Esophagus squamous epithelium (tissue), 5 donors: ENCODE data around the gene FHIT. TPM values are rescaled to one million over a fixed set of nuclear protein-coding genes. Genes with fewer than 3 reads are reported as not detected.

Experiments
- DNase-seq: peaks from one replicate; lab custom pipeline; 2025; lab: John Stamatoyannopoulos, UW
- H3K27ac ChIP-seq, 4 donors: fragments of 200-600 bp; sonication (generic); one replicate each; pipeline ENCODE4 v1.5.1; 2016 to 2019; ENCODE audit warnings: mild to moderate bottlenecking in 1 of 4
- H3K27me3 ChIP-seq, 4 donors: fragments of 200-600 bp; sonication (generic); 1 replicate in 3 of 4; 2 replicates in 1 of 4; pipeline versions ENCODE4 v1.5.1 to v1.6.0; 2017 to 2021; ENCODE audit warnings: antibody characterized with exemption in 1 of 4
- H3K36me3 ChIP-seq, 3 donors: fragments of 200-600 bp; sonication (generic); one replicate each; pipeline ENCODE4 v1.5.1; 2016 to 2019
- H3K4me1 ChIP-seq, 3 donors: fragments of 200-600 bp; sonication (generic); one replicate each; pipeline ENCODE4 v1.5.1; 2017 to 2019
- H3K4me3 ChIP-seq, 4 donors: fragments of 200-600 bp; sonication (generic); 1 replicate in 3 of 4; 2 replicates in 1 of 4; pipeline ENCODE4 v1.5.1; 2016 to 2019; ENCODE audit warnings: mild to moderate bottlenecking in 2 of 4, moderate library complexity in 1 of 4
- H3K9me3 ChIP-seq, 3 donors: fragments of 200-600 bp; sonication (generic); one replicate each; pipeline ENCODE4 v1.5.1; 2016 to 2019
- POLR2A ChIP-seq, 4 donors: fragments of 450-650 bp; IDR thresholded peaks; one replicate each; pipeline ENCODE4 v1.6.1; 2017; ENCODE audit warnings: antibody characterized with exemption in 4 of 4, mild to moderate bottlenecking in 4 of 4, moderate library complexity in 3 of 4
- WGBS, 2 donors: methylation state at CpG; one replicate each; pipeline ENCODE4 v1.1.5; 2018; 5-methylcytosine and 5-hydroxymethylcytosine counted together
- intact Hi-C: fragments of 100-400 bp; cut with DNase I; formaldehyde crosslinking; loops from one replicate; pipeline ENCODE4 v1.15.0; 2022
- total RNA-seq, 4 donors: library from RNA; depleted of rRNA; stranded (reverse); fragments of >200 nt; gene quantifications; one replicate each; pipeline ENCODE4 v1.1.0, GENCODE V29; 2016
- TF ChIP-seq, protein P1 (sequence below), 6 experiments: fragments of 450-650 bp in 4 of 6; fragments of 200-600 bp in 2 of 6; sonication (generic) in 2 of 6; IDR thresholded peaks; one replicate each; pipeline ENCODE4 v1.5.1; 2016 to 2019; ENCODE audit warnings: antibody characterized with exemption in 6 of 6, mild to moderate bottlenecking in 4 of 6, moderate library complexity in 4 of 6
- donor health status: DM: yes; HTN: yes; CAD: no.

Gene FHIT
- total RNA-seq, 4 donors from 2014 or later, result 0.64 to 5.7 (median 3.1) TPM

DNA sequence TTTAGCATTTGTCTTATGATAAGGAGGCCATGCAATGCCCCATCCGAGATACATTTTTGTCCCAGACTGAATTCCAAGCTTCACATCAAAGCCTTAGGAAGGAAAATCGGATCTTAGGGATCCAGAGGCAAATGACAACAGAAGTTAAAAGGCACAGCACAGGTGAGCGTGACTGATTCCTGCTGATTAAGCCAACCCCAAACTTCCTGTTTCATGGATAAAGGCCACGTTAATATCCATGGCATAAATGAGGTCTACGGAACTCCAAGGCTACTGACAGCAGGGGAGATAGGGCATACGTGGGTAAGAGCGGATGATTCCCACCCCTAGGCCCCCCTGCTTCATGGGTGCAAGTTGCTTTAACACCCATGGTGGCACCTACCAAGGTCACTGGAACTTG lies 471.6 kb downstream of the FHIT start:
- intact Hi-C loops, result no loop called here

DNA sequence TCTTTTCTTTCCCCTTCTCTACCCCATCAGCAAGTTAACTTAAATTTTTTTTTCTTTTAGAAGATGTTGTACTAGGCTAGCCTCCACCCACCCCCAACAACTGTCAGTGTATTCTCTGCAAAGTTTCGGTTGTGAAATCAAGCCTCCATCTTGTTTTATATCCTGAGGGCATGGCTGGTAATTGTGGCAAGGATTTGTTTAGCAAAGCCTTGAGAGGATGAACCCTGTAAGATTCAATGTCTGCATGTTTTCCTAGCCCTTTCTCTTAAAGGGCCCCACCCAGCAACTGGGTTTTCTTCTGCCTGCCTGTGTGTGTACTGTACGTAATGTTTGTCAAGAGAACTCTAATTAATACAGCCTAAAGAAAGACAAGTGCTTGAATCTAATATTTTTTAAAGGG lies 475.3 kb downstream of the FHIT start:
- H3K27me3 ChIP-seq, result peaks cover 0 to 11% (median 0%) of the 10 kb centered on the region in 4 donors
- no peak for DNase-seq
- H3K27ac ChIP-seq, result no peak overlapping the region
- no peak overlapping the region for H3K4me3 ChIP-seq
- no peaks in the 10 kb centered on the region for H3K36me3 ChIP-seq
- H3K4me1 ChIP-seq, result peaks cover 0 to 15% (median 0%) of the 10 kb centered on the region in 3 donors
- H3K9me3 ChIP-seq, result peaks cover 0 to 14% (median 7%) of the 10 kb centered on the region in 3 donors
- intact Hi-C loops, result no loop called here
- WGBS, 2 donors, result 55 to 75% methylated on average over 2 of the region's 2 CpGs
- TF ChIP-seq, protein P1, sequence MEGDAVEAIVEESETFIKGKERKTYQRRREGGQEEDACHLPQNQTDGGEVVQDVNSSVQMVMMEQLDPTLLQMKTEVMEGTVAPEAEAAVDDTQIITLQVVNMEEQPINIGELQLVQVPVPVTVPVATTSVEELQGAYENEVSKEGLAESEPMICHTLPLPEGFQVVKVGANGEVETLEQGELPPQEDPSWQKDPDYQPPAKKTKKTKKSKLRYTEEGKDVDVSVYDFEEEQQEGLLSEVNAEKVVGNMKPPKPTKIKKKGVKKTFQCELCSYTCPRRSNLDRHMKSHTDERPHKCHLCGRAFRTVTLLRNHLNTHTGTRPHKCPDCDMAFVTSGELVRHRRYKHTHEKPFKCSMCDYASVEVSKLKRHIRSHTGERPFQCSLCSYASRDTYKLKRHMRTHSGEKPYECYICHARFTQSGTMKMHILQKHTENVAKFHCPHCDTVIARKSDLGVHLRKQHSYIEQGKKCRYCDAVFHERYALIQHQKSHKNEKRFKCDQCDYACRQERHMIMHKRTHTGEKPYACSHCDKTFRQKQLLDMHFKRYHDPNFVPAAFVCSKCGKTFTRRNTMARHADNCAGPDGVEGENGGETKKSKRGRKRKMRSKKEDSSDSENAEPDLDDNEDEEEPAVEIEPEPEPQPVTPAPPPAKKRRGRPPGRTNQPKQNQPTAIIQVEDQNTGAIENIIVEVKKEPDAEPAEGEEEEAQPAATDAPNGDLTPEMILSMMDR (IDR thresholded peaks at IDR 0.05), result no peak
- no peak for TF ChIP-seq POLR2A (IDR thresholded peaks at IDR 0.05)

More for the DNA sequence above, 471.6 kb downstream of the FHIT start:
- no peak overlapping the region for H3K4me3 ChIP-seq
- H3K27me3 ChIP-seq, result no peaks in the 10 kb centered on the region
- TF ChIP-seq POLR2A (IDR thresholded peaks at IDR 0.05), result no peak
- TF ChIP-seq, protein P1 (IDR thresholded peaks at IDR 0.05), result no peak
- H3K36me3 ChIP-seq, result no peaks in the 10 kb centered on the region
- 77 to 96% methylated on average over 7 of the region's 7 CpGs for WGBS, 2 donors
- peaks cover 0 to 20% (median 11%) of the 10 kb centered on the region in 3 donors for H3K9me3 ChIP-seq
- H3K27ac ChIP-seq, result no peak overlapping the region
- DNase-seq, result no peak
- H3K4me1 ChIP-seq, result peaks cover 0 to 7% (median 0%) of the 10 kb centered on the region in 3 donors

DNA sequence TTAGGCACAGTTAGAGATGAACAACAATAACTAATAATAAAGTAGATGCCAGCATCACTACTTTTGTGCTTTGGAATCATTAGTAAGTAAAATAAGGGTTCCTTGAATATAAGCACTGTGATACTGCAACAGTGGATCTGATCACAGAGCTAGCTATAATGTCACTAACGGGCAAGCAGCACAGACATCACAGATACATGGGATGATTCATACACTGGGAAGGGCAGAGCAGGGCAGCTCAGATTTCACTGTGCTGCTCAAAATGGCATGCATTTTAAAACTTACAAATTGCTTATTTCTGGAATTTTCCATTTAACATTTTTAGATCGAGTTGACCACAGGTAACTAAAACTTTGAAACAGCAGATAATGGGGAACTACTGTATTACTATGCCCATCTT lies 476.6 kb downstream of the FHIT start:
- no peaks in the 10 kb centered on the region for H3K36me3 ChIP-seq
- TF ChIP-seq, protein P1 (IDR thresholded peaks at IDR 0.05), result no peak
- TF ChIP-seq POLR2A (IDR thresholded peaks at IDR 0.05), result no peak
- no peak for DNase-seq
- H3K4me3 ChIP-seq, result no peak overlapping the region
- H3K9me3 ChIP-seq, result peaks cover 0 to 9% (median 7%) of the 10 kb centered on the region in 3 donors
- intact Hi-C loops, result no loop called here
- H3K27ac ChIP-seq, result no peak overlapping the region
- H3K4me1 ChIP-seq, result peaks cover 0 to 25% (median 0%) of the 10 kb centered on the region in 3 donors
- peaks cover 0 to 11% (median 0%) of the 10 kb centered on the region in 4 donors for H3K27me3 ChIP-seq
- 71 to 81% methylated on average over 2 of the region's 2 CpGs for WGBS, 2 donors

DNA sequence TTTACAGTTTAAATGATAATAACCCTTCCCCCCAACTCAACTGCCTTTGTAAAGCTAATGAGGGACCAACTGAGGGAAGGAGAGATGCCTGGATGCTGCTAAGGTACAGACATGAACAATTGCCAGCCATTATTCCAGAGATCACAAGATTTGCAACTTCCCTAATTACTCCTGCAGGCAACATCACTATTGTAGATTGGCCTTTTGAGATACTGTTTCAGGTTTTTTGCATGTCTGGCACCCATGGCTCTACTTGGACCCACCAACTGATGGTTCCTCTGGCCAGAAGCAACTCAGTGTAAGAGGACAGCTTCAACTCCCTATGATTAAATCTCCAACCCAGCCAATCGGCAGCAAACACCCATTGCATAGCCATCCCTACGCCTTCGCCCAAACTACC lies 478.7 kb downstream of the FHIT start:
- H3K27ac ChIP-seq, result no peak overlapping the region
- intact Hi-C loops, result no loop called here
- no peak overlapping the region for H3K4me3 ChIP-seq
- TF ChIP-seq POLR2A (IDR thresholded peaks at IDR 0.05), result no peak
- TF ChIP-seq, protein P1 (IDR thresholded peaks at IDR 0.05), result no peak
- 93% methylated on average over 3 of the region's 3 CpGs; no CpG with 5 or more reads in 1 of the 2 donors for WGBS, 2 donors
- peaks cover 0 to 25% (median 0%) of the 10 kb centered on the region in 3 donors for H3K4me1 ChIP-seq
- no peak for DNase-seq
- H3K36me3 ChIP-seq, result no peaks in the 10 kb centered on the region
- H3K9me3 ChIP-seq, result peaks cover 0 to 9% (median 7%) of the 10 kb centered on the region in 3 donors
- peaks cover 0 to 11% (median 0%) of the 10 kb centered on the region in 4 donors for H3K27me3 ChIP-seq

DNA sequence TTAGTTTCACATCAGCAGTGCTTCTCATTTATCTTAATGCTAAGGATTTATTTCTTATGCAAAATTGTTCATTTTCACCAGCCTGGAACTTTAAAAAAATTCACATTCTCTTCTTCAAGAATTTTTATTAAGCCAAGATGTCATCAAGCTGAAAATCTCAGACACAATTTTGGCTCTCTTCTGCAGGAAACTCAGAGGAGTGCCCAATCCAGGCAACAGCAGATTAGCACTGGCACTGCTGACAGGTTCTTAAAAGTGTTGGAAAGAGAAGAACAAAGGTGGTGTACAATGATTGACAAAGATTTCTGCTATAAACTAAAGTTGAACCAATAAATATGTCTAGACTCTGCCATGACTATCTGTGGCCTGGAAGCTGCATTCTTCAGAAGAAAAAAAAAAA lies 479.5 kb downstream of the FHIT start:
- peaks cover 0 to 11% (median 0%) of the 10 kb centered on the region in 4 donors for H3K27me3 ChIP-seq
- intact Hi-C loops, result no loop called here
- H3K27ac ChIP-seq, result no peak overlapping the region
- H3K36me3 ChIP-seq, result no peaks in the 10 kb centered on the region
- no peak for TF ChIP-seq POLR2A (IDR thresholded peaks at IDR 0.05)
- TF ChIP-seq, protein P1 (IDR thresholded peaks at IDR 0.05), result no peak
- no peak for DNase-seq
- peaks cover 0 to 25% (median 0%) of the 10 kb centered on the region in 3 donors for H3K4me1 ChIP-seq
- H3K4me3 ChIP-seq, result no peak overlapping the region
- peaks cover 0 to 9% (median 7%) of the 10 kb centered on the region in 3 donors for H3K9me3 ChIP-seq
